ENCODE data around the gene WWP2.

- no peak for TF ChIP-seq CTCF (IDR thresholded peaks at IDR 0.05)
- TF ChIP-seq POLR2A (IDR thresholded peaks at IDR 0.05; ENCODE audit: low read depth) = no peak
- TF ChIP-seq EP300 (IDR thresholded peaks at IDR 0.05) = no peak
- no peak for TF ChIP-seq POLR2AphosphoS5 (IDR thresholded peaks at IDR 0.05)
These were observed 89.5 kb downstream of the WWP2 start for GRCh38 chr16:69851491-69852240.
